Endothelial cell of umbilical vein (primary cell): ENCODE measurements around the gene TBC1D14. TPM values are rescaled to one million over a fixed set of nuclear protein-coding genes. Genes with fewer than 3 reads are reported as not detected.

Experiments used
- BruUV-seq: library from RNA; stranded (reverse); fragments of 400-500 nt; replicated peaks from 2 replicates; lab custom pipeline; 2021; lab: Mats Ljungman, UMichigan
- CTCF ChIA-PET: fragments of 300-600, 350-600 bp; sonication (Branson Sonifier 250); formaldehyde crosslinking; loops from one replicate; lab custom pipeline; 2021; ENCODE audit warnings: antibody characterized with exemption, inconsistent platforms; lab: Charles Lee
- POLR2A ChIA-PET: fragments of 300-600, 350-600 bp; sonication (Branson Sonifier 250); formaldehyde crosslinking; loops from one replicate; lab custom pipeline; 2021; ENCODE audit warnings: antibody characterized with exemption, inconsistent platforms; lab: Charles Lee
- DNase-seq: peaks from one replicate; pipeline ENCODE4 v3.0.0-alpha.2; 2011; ENCODE audit warnings: low read depth, low spot score
- FAIRE-seq: peaks from 2 replicates; lab custom pipeline; 2011; peaks lifted over from hg19 to GRCh38; lab: Jason Lieb, UNC
- H2AFZ ChIP-seq: 2 replicates; pipeline ENCODE4 v1.6.0; 2012; ENCODE audit warnings: low read depth, low read length, control low read depth, inconsistent platforms
- H3K27ac ChIP-seq: 2 replicates; pipeline ENCODE4 v1.5.1; 2011; ENCODE audit warnings: low read depth, mild to moderate bottlenecking, control low read depth, low read length, moderate library complexity; ENCODE audit not compliant: insufficient read depth
- H3K27me3 ChIP-seq, 2 experiments: 2 replicates each; pipeline versions ENCODE4 v1.6.0 to v1.6.1; 2011; ENCODE audit warnings: low read length in 2 of 2, mixed read lengths in 1 of 2; ENCODE audit not compliant: control insufficient read depth in 2 of 2, insufficient read depth in 2 of 2
- H3K36me3 ChIP-seq, 2 experiments: 2 replicates in 1 of 2; 3 replicates in 1 of 2; pipeline ENCODE4 v1.5.1; 2011; ENCODE audit warnings: low read length in 2 of 2, mild to moderate bottlenecking in 1 of 2, moderate library complexity in 1 of 2; ENCODE audit not compliant: control insufficient read depth in 2 of 2, insufficient read depth in 2 of 2; ENCODE audit errors: extremely low read depth in 1 of 2
- H3K4me1 ChIP-seq: 3 replicates; pipeline ENCODE4 v1.5.1; 2011; ENCODE audit warnings: mild to moderate bottlenecking, low read length; ENCODE audit not compliant: control insufficient read depth, insufficient read depth; ENCODE audit errors: extremely low read depth
- H3K4me2 ChIP-seq: 2 replicates; pipeline ENCODE4 v1.6.1; 2011; ENCODE audit warnings: low read length, control low read depth, mixed read lengths; ENCODE audit not compliant: insufficient read depth
- H3K4me3 ChIP-seq, 3 experiments: fragments of 200-600 bp in 1 of 3; sonication (generic), shearing (Covaris generic) in 1 of 3; replicated peaks in 1 of 3; 2 replicates each; pipeline ENCODE4 v1.5.1; 2011 to 2016; ENCODE audit warnings: control low read depth in 3 of 3, low read length in 3 of 3, mild to moderate bottlenecking in 2 of 3, inconsistent platforms in 1 of 3, low read depth in 1 of 3, moderate library complexity in 1 of 3; ENCODE audit not compliant: insufficient read depth in 1 of 3
- H3K79me2 ChIP-seq: 2 replicates; pipeline ENCODE4 v1.6.0; 2012; ENCODE audit warnings: low read length, inconsistent platforms; ENCODE audit not compliant: control insufficient read depth, insufficient read depth
- H3K9ac ChIP-seq: replicated peaks from 2 replicates; pipeline ENCODE3; 2011; ENCODE audit warnings: low read length, control low read depth; ENCODE audit not compliant: insufficient read depth; ENCODE audit errors: extremely low read depth
- H3K9me1 ChIP-seq: replicated peaks from 3 replicates; pipeline ENCODE4 v1.6.0; 2011; ENCODE audit warnings: mild to moderate bottlenecking, low read length; ENCODE audit not compliant: control insufficient read depth, insufficient read depth; ENCODE audit errors: extremely low read depth
- H3K9me3 ChIP-seq: replicated peaks from 2 replicates; pipeline ENCODE4 v1.5.1; 2012; ENCODE audit warnings: low read length, inconsistent platforms; ENCODE audit not compliant: control insufficient read depth, insufficient read depth
- H4K20me1 ChIP-seq: replicated peaks from 2 replicates; pipeline ENCODE3; 2011; ENCODE audit warnings: mild to moderate bottlenecking, low read length; ENCODE audit not compliant: control insufficient read depth, insufficient read depth; ENCODE audit errors: extremely low read depth
- EZH2 ChIP-seq: IDR thresholded peaks from 2 replicates; pipeline ENCODE4 v1.6.1; 2012; ENCODE audit warnings: borderline replicate concordance, low read depth, mild to moderate bottlenecking, moderate library complexity, low read length, inconsistent platforms; ENCODE audit not compliant: severe bottlenecking
- FOS ChIP-seq: IDR thresholded peaks from 2 replicates; pipeline ENCODE4 v1.6.1; 2011; ENCODE audit warnings: mild to moderate bottlenecking, low read length, moderate library complexity, borderline replicate concordance; ENCODE audit not compliant: insufficient read depth
- GATA2 ChIP-seq: IDR thresholded peaks from 2 replicates; pipeline ENCODE4 v1.7.0; 2011; ENCODE audit warnings: low read depth, mild to moderate bottlenecking, moderate library complexity, mixed read lengths, low read length; ENCODE audit not compliant: insufficient read length, insufficient read depth
- JUN ChIP-seq: IDR thresholded peaks from 2 replicates; pipeline ENCODE4 v1.6.1; 2011; ENCODE audit warnings: borderline replicate concordance, low read depth; ENCODE audit not compliant: insufficient read length, insufficient read depth
- MAX ChIP-seq: IDR thresholded peaks from 2 replicates; pipeline ENCODE4 v1.6.1; 2011; ENCODE audit not compliant: insufficient read depth, insufficient read length
- MYC ChIP-seq: IDR thresholded peaks from one replicate; pipeline ENCODE4 v1.6.1; 2011; ENCODE audit warnings: mild to moderate bottlenecking, low read depth, low read length
- POLR2A ChIP-seq: IDR thresholded peaks from 2 replicates; pipeline ENCODE4 v1.6.1; 2012; ENCODE audit warnings: low read depth, mild to moderate bottlenecking, control low read depth, low read length
- POLR2AphosphoS5 ChIP-seq: IDR thresholded peaks from 2 replicates; pipeline ENCODE4 v1.6.1; 2012; ENCODE audit warnings: low read depth, mild to moderate bottlenecking, control low read depth, low read length, moderate library complexity; ENCODE audit not compliant: insufficient read depth
- dilution Hi-C: fragments of 300-500 bp; cut with MboI; formaldehyde crosslinking; loops from one replicate; pipeline ENCODE4 v1.15.0; 2019; ENCODE audit warnings: low sequenced_read_pairs; ENCODE audit not compliant: extremely low pct_ligation_motif_present
- intact Hi-C: fragments of 100-400 bp; cut with micrococcal nuclease; formaldehyde crosslinking; loops from one replicate; pipeline ENCODE4 v1.10.0; 2022
- polyA plus RNA-seq, 4 experiments: library from polyadenylated mRNA; depleted of rRNA in 3 of 4; stranded (reverse) in 3 of 4; unstranded in 1 of 4; fragments of >200 nt; gene quantifications; 2 replicates each; pipeline versions ENCODE4 v1.2.1 to v1.2.3, GENCODE V29; 2011 to 2012; ENCODE audit warnings: missing spikeins in 1 of 4
- total RNA-seq: library from RNA; stranded (reverse); gene quantifications from 2 replicates; pipeline ENCODE4 v1.2.3, GENCODE V29; 2021
- TF ChIP-seq, protein P1 (sequence below), 2 donors: IDR thresholded peaks; 1 replicate in 1 of 2; 2 replicates in 1 of 2; pipeline ENCODE4 v1.5.1; 2011; ENCODE audit warnings: low read length in 2 of 2, mild to moderate bottlenecking in 2 of 2, moderate library complexity in 2 of 2, control low read depth in 1 of 2, inconsistent platforms in 1 of 2, low read depth in 1 of 2; ENCODE audit not compliant: insufficient read depth in 1 of 2; ENCODE audit errors: extremely low read depth in 1 of 2

TBC1D14 gene
- total and polyA plus RNA-seq, 2 donors (not counting 3 experiments of a cell fraction or from before 2014, with no cell fraction given), result 23.7 to 24.8 TPM

DNA sequence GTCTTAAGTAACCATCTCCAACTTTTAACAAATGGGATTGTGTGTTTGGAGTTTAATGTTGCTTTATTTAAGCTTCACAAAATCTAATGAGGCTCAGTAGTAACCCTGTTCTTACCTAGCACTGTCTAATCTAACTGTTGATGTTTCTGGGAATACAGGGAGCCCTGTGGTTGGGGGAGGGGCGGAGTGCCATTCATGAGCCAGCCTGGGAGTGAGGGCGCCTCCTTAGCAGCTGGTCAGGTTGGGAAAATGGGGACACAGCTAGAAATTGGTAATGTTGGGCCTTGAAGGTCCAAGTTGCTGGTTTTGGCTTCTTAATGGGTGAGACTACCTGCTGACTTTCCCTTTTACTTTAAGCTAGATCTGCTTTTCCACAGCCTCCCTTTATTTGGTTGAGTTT, 110.7 kb downstream of the TBC1D14 start:
- no peak for FAIRE-seq
- H2AFZ ChIP-seq, result no peak overlapping the region
- no peak overlapping the region for H3K27ac ChIP-seq
- POLR2A ChIA-PET, result no interaction called here
- H3K4me1 ChIP-seq, result no peaks in the 10 kb centered on the region
- no peak overlapping the region for H3K4me3 ChIP-seq
- H3K9me3 ChIP-seq, result no peaks in the 10 kb centered on the region
- no peak for DNase-seq
- H3K36me3 ChIP-seq, result peaks cover 0 to 15% of the 10 kb centered on the region in 2 experiments
- H3K4me2 ChIP-seq, result no peak overlapping the region
- no peak for TF ChIP-seq MYC
- no peak for TF ChIP-seq POLR2AphosphoS5
- H3K9ac ChIP-seq, result no peak overlapping the region
- intact Hi-C loops, result no loop called here
- no peaks in the 10 kb centered on the region for H3K27me3 ChIP-seq
- no peaks in the 10 kb centered on the region for H4K20me1 ChIP-seq
- H3K9me1 ChIP-seq, result no peaks in the 10 kb centered on the region
- BruUV-seq, result no TSS peak
- dilution Hi-C loops, result loop anchor here (5.0 kb wide), 1 partner anchor 33 kb away; no protein-coding TSS in a partner anchor
- CTCF ChIA-PET, result interaction anchor here (1.0 kb wide), 1 partner anchor 46 kb away, joined by 3 read pairs; no protein-coding TSS in a partner anchor
- no peaks in the 10 kb centered on the region for H3K79me2 ChIP-seq

- Histone ChIP-seq H3K79me2 (no peaks in the 10 kb centered on the region), H3K9me3 (no peaks in the 10 kb centered on the region), H3K4me2 (no peak overlapping the region), H3K9me1 (no peaks in the 10 kb centered on the region), H3K36me3 (peaks cover 0 to 11% of the 10 kb centered on the region in 2 experiments), H3K4me1 (no peaks in the 10 kb centered on the region), H3K27me3 (no peaks in the 10 kb centered on the region), H3K4me3 (no peak overlapping the region), H3K27ac (no peak overlapping the region), H2AFZ (no peak overlapping the region), H3K9ac (no peak overlapping the region), H4K20me1 (no peaks in the 10 kb centered on the region)
- FAIRE-seq, result no peak
- intact Hi-C loops (no loop called here), dilution Hi-C loops (loop anchor here (5.0 kb wide), 1 partner anchor 34 kb away; no protein-coding TSS in a partner anchor)
- ChIA-PET CTCF (interaction anchor here (1.5 kb wide), 1 partner anchor 46 kb away, joined by 5 read pairs; no protein-coding TSS in a partner anchor), POLR2A (no interaction called here)
- no TSS peak for BruUV-seq
- TF ChIP-seq FOS (no peak), MYC (no peak), EZH2 (no peak), MAX (no peak), GATA2 (no peak), POLR2A (no peak), JUN (no peak), POLR2AphosphoS5 (no peak)
- TF ChIP-seq, protein P1, sequence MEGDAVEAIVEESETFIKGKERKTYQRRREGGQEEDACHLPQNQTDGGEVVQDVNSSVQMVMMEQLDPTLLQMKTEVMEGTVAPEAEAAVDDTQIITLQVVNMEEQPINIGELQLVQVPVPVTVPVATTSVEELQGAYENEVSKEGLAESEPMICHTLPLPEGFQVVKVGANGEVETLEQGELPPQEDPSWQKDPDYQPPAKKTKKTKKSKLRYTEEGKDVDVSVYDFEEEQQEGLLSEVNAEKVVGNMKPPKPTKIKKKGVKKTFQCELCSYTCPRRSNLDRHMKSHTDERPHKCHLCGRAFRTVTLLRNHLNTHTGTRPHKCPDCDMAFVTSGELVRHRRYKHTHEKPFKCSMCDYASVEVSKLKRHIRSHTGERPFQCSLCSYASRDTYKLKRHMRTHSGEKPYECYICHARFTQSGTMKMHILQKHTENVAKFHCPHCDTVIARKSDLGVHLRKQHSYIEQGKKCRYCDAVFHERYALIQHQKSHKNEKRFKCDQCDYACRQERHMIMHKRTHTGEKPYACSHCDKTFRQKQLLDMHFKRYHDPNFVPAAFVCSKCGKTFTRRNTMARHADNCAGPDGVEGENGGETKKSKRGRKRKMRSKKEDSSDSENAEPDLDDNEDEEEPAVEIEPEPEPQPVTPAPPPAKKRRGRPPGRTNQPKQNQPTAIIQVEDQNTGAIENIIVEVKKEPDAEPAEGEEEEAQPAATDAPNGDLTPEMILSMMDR (IDR thresholded peaks at IDR 0.05; ENCODE audit: extremely low read depth in 1 of 2, insufficient read depth in 1 of 2, low read depth in 1 of 2, low read length in 2 of 2), result no peak
- no peak for DNase-seq
Observed at GRCh38 chr4:7020856-7021255, 111.2 kb downstream of the TBC1D14 start.
